A673 (cell line): ENCODE data around the gene APOL2. TPM values are rescaled to one million over a fixed set of nuclear protein-coding genes. Genes with fewer than 3 reads are reported as not detected.
"Not testable (repeated sequence)": the region's sequence is repeated elsewhere in the genome, so short reads cannot be mapped to it uniquely, and the experiment has no call there.

ENCODE experiments used
- BruUV-seq: library from RNA; stranded (reverse); fragments of 400-500 nt; replicated peaks from 2 replicates; lab custom pipeline; 2021; lab: Mats Ljungman, UMichigan
- CTCF ChIA-PET: fragments of 300-600 bp; sonication (Branson Sonifier 250); formaldehyde crosslinking; loops from one replicate; lab custom pipeline; 2022; ENCODE audit warnings: antibody characterized with exemption; lab: Charles Lee
- POLR2A ChIA-PET: fragments of 300-600 bp; sonication (Branson Sonifier 250); formaldehyde crosslinking; loops from one replicate; lab custom pipeline; 2022; ENCODE audit warnings: antibody characterized with exemption; ENCODE audit not compliant: low non-redundant PET; lab: Charles Lee
- DNase-seq: peaks from one replicate; pipeline ENCODE4 v3.0.0-alpha.2; 2015; ENCODE audit warnings: low spot score
- H3K27ac ChIP-seq: fragments of 200-600 bp; sonication (generic); 2 replicates; pipeline ENCODE4 v1.5.1; 2016; ENCODE audit warnings: mixed run types, low read depth, mild to moderate bottlenecking, mixed read lengths, antibody characterized with exemption, low read length; ENCODE audit not compliant: poor library complexity, severe bottlenecking
- H3K27me3 ChIP-seq: fragments of 200-600 bp; sonication (generic); replicated peaks from 2 replicates; pipeline ENCODE4 v1.6.1; 2017; ENCODE audit warnings: mixed run types, low read depth, mild to moderate bottlenecking, mixed read lengths, antibody characterized with exemption, low read length; ENCODE audit not compliant: insufficient read depth, poor library complexity
- H3K36me3 ChIP-seq: fragments of 200-600 bp; sonication (generic); 2 replicates; pipeline ENCODE4 v1.6.1; 2016; ENCODE audit warnings: mixed run types, mild to moderate bottlenecking, mixed read lengths, antibody characterized with exemption, low read length; ENCODE audit not compliant: insufficient read depth, poor library complexity, severe bottlenecking
- H3K4me1 ChIP-seq: fragments of 200-600 bp; sonication (generic); 2 replicates; pipeline ENCODE4 v1.6.1; 2017; ENCODE audit warnings: mixed run types, mild to moderate bottlenecking, mixed read lengths, antibody characterized with exemption, low read length; ENCODE audit not compliant: insufficient read depth, poor library complexity, severe bottlenecking
- H3K4me3 ChIP-seq: fragments of 200-600 bp; sonication (generic); 2 replicates; pipeline ENCODE4 v1.5.1; 2016; ENCODE audit warnings: low read depth, mixed run types, mild to moderate bottlenecking, mixed read lengths, low read length; ENCODE audit not compliant: poor library complexity, severe bottlenecking
- H3K9me3 ChIP-seq: fragments of 200-600 bp; sonication (generic); 2 replicates; pipeline ENCODE4 v1.6.1; 2016; ENCODE audit warnings: mixed run types, low read depth, mild to moderate bottlenecking, mixed read lengths, antibody characterized with exemption, low read length; ENCODE audit not compliant: poor library complexity, severe bottlenecking
- EZH2 ChIP-seq: fragments of 200-600 bp; sonication (generic); IDR thresholded peaks from 2 replicates; pipeline ENCODE4 v1.6.1; 2017; ENCODE audit warnings: borderline replicate concordance, low read depth, mild to moderate bottlenecking, mixed read lengths, antibody characterized with exemption, low read length; ENCODE audit not compliant: poor library complexity, severe bottlenecking
- intact Hi-C: fragments of 100-400 bp; cut with micrococcal nuclease; formaldehyde crosslinking; loops from one replicate; pipeline ENCODE4 v1.10.0; 2022; ENCODE audit not compliant: unreplicated experiment
- total RNA-seq: library from RNA; stranded (reverse); gene quantifications from 2 replicates; pipeline ENCODE4 v1.2.3, GENCODE V29; 2021
- TF ChIP-seq, protein P1 (sequence below): fragments of 300-800, 200-600 bp; sonication (generic); conservative IDR thresholded peaks from 2 replicates; pipeline ENCODE4 v1.5.1; 2017; ENCODE audit warnings: low read depth, mild to moderate bottlenecking, antibody characterized with exemption, low read length, moderate library complexity, mixed read lengths

The APOL2 gene
- total RNA-seq, 1 experiment from 2014 or later, result 45.1 TPM

GRCh38 chr22:36253523-36254490 is 14.5 kb upstream of the APOL2 start:
- TF ChIP-seq, protein P1, sequence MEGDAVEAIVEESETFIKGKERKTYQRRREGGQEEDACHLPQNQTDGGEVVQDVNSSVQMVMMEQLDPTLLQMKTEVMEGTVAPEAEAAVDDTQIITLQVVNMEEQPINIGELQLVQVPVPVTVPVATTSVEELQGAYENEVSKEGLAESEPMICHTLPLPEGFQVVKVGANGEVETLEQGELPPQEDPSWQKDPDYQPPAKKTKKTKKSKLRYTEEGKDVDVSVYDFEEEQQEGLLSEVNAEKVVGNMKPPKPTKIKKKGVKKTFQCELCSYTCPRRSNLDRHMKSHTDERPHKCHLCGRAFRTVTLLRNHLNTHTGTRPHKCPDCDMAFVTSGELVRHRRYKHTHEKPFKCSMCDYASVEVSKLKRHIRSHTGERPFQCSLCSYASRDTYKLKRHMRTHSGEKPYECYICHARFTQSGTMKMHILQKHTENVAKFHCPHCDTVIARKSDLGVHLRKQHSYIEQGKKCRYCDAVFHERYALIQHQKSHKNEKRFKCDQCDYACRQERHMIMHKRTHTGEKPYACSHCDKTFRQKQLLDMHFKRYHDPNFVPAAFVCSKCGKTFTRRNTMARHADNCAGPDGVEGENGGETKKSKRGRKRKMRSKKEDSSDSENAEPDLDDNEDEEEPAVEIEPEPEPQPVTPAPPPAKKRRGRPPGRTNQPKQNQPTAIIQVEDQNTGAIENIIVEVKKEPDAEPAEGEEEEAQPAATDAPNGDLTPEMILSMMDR, result no peak
- no peak for TF ChIP-seq EZH2
- intact Hi-C loops, result no loop called here
- H3K27ac ChIP-seq, result no peak overlapping the region
- BruUV-seq, result no TSS peak
- H3K4me3 ChIP-seq, result no peak overlapping the region
- CTCF ChIA-PET, result no interaction called here
- peaks cover 6% of the 10 kb centered on the region for H3K4me1 ChIP-seq
- DNase-seq, result no peak
- no peaks in the 10 kb centered on the region for H3K9me3 ChIP-seq
- POLR2A ChIA-PET, result no interaction called here
- no peaks in the 10 kb centered on the region for H3K36me3 ChIP-seq
- no peaks in the 10 kb centered on the region for H3K27me3 ChIP-seq

DNA sequence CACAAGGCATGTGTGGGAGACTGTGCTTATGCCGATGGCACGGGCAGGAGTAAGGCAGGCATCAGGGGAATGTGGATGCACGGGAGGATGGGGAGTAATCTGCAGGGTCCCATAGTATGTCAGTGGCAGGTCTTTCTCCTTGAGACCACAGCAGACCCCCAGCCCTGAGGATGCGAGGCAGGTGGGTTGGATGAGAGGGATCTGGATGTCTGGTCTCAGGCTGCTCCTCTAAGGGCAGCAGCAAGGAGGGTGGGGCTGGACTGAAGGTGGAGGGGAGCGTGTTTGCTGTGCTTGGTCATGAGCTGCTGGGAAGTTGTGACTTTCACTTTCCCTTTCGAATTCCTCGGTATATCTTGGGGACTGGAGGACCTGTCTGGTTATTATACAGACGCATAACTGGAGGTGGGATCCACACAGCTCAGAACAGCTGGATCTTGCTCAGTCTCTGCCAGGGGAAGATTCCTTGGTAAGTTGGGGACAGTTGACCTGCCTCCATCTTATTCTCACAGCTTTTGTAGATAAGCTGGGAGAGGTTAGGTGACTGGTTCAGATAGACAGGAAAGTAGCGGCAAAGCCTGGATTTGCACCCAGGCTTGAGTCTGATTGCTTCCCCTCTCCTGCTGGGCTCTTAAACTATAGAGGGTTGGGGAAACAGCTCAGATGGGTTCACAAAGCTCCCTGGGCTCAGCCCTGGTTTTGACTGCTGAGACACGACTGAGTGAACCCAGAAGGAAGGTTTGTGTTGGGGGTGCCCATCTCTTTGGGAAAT is 13.6 kb upstream of the APOL2 start, which contains the start of gene APOL1:
Gene APOL1 (plus strand): TSS at position 380 of the 769 bp plus-strand sequence. CDS start 1,823 bp downstream, outside the sequence.
- CTCF ChIA-PET, result no interaction called here
- no peaks in the 10 kb centered on the region for H3K9me3 ChIP-seq
- H3K27me3 ChIP-seq, result no peaks in the 10 kb centered on the region
- H3K4me3 ChIP-seq, result no peak within 1 kb of the TSS
- POLR2A ChIA-PET, result no interaction called here
- no peaks in the 10 kb centered on the region for H3K36me3 ChIP-seq
- no peak for TF ChIP-seq EZH2
- TF ChIP-seq, protein P1, result no peak
- intact Hi-C loops, result no loop called here
- no peaks in the 10 kb centered on the region for H3K4me1 ChIP-seq
- no TSS peak for BruUV-seq
- H3K27ac ChIP-seq, result no peak within 1 kb of the TSS
- no peak for DNase-seq

GRCh38 chr22:36251979-36252608 is 12.8 kb upstream of the APOL2 start:
- DNase-seq, H3K36me3 ChIP-seq, H3K4me1 ChIP-seq, BruUV-seq, H3K9me3 ChIP-seq, H3K4me3 ChIP-seq, POLR2A ChIA-PET, intact Hi-C loops, H3K27me3 ChIP-seq, H3K27ac ChIP-seq, CTCF ChIA-PET: not testable (repeated sequence)

- DNase-seq, H3K9me3 ChIP-seq, H3K27me3 ChIP-seq, H3K4me3 ChIP-seq, H3K36me3 ChIP-seq, BruUV-seq, H3K4me1 ChIP-seq, intact Hi-C loops, POLR2A ChIA-PET, H3K27ac ChIP-seq, CTCF ChIA-PET: not testable (repeated sequence)
These were observed 11.1 kb upstream of the APOL2 start for GRCh38 chr22:36250292-36250960.
